ENCODE data around the gene EPB41L3.
"Not testable (repeated sequence)": the region's sequence is repeated elsewhere in the genome, so short reads cannot be mapped to it uniquely, and the experiment has no call there.

The EPB41L3 gene

DNA sequence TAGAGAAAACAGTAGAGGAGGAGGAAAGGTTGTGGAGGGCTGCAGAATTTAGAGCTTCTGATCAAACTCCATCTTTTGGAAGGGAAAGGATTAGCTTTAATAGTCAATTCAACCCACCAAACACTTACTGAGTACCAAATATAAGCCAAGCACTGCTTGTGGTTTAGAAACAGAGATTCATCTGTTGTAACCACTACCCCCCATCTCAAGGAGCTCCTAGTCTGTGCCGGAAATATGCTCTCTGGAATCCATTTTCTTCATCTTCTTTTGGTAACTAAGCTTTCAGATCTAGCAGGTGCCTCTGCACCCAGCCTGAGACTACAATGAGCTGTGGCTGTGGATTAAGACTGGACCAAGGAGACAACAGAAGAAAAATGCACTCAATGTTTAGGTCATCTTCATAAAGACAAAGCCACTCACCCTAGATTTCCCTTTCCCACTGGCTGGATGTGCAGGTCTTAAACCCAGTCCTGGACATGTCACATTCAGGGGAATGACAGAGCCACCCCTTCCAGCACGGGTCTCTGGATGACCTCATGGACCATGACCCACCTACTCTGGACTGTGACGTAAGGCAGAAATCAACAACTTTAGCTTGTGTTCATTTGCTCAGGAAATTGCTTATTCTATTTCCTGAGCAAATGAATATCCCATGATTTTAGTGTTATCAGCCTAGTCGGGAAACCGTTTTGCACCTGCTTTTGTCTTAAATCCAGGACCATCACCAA is 52.9 kb downstream of the EPB41L3 start:
- DNase-seq: no peak

DNA sequence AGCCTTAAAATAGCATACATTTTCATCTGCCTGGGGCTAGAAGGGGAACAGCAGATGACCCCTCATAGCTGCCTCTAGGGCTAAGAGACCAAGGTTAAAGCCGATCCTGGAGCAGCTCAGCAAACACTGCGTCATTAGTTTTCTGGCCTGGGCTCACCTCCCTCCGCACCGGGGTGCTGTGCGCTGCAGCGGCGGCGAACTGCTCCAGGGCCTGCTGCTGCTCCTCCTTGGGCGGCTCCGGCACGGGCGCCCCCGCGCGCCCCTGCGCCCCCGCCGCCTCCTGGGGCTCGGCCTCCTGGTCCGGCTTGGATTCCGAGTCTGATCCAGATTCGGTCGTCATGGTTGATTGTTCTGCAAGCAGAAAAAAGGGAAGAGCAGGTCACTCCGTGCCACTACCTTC is 55.0 kb downstream of the EPB41L3 start:
- no peak for DNase-seq

DNA sequence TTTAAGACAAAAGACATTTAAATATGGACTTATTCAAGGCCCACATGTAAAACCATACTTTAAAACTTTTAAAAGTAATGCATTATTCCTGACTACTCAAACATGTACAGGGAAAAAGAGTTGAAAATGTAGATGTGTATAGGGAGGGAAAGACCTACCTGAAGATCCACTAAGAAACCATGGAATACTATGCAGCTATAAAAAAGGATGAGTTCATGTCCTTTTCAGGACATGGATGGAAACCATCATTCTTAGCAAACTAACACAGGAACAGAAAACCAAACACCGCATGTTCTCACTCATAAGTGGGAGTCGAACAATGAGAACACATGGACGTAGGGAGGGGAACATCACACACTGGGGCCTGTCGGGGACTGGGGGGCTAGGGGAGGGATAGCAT is 55.8 kb downstream of the EPB41L3 start:
- DNase-seq: not testable (repeated sequence)

DNA sequence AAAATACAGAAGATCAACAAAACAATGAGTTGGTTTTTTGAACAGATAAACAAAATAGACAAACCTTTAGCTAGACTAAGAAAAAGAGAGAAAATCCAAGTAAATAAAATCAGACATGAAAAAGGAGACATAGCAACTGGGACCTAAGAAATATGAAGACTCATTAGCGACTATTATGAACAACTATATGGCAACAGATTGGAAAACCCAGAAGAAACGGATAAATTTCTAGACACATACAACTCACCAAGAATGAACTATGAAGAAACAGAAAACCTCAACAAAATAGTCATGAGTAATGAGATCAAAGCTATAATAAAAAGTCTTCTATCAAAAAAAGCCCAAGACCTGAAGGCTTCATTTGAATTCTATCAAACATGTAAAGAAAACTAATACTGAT is 59.3 kb downstream of the EPB41L3 start:
- DNase-seq: no peak

DNA sequence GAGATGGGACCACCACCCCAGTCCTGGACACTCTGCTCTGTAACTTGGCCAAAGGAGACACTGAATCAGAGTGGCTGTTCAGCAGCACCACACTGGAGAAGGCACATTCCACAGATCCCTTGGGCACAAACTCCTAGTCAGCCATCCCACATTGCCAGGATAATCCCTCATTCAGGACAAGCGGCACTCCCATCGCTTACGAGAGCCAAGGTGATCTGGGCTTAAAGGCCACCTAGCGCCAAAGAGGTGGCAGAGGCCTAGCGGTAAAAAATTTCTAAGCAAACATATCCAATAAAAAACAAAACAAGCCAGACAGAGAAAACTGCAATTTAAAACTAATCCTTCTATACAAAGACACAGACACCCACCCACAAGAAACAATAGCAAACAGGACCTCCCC is 62.2 kb downstream of the EPB41L3 start:
- no peak for DNase-seq

DNA sequence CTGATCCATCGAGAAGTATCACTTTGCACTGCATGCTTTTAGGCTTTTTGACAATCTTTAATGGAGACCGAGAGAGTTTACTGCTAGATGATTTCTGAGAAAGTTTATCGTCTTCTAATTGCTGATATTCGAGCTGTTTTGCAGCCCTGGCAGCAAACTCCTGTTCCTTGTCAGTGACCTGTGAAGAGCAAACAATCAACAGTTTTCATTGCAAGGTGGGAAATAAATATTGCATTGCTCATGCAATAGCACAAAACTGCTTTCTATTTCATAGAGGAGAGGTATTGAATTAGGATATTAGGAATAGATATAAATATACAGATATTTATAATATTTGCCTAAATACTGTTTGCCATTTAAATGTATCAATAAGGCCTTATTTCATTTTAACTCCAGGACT is 65.5 kb downstream of the EPB41L3 start:
- DNase-seq: no peak

DNA sequence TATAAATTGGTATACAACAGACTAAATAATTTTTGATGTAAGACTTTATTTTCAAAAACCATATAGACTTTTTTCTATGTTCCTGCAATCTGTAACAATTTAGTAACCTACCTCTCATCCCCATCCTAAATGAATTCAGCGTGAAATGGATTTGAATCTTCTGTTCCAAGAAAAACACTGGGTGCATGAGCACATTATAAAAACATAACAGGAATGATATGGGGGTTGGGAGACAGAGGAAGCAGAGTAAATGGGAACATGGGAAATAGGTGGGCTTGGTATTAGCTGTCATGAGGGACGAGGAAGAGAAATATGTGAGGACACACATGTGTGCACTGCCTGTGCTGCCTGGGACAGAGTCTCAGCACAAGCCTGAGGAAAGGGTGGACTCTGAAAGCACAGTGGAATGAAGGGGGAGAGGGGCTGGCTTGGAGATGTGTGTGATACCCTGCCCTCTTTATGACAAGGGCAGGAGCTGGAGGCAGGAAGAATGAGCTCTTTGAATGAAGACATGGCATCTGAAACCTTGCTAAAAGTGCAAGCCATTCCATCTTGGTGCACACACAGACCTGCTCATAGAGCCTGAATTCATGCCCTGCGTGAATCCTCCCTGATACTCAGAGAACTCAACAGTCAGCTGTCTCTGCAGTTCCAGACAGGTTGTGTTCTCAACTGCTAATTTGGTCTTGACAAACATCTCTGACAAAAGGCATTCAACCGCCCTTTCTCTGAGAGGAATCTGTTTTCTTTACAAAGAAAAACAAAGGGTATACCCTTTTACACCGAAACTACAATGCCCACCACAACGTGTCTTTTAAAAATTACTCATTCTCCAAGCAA is 66.6 kb downstream of the EPB41L3 start:
- no peak for DNase-seq

DNA sequence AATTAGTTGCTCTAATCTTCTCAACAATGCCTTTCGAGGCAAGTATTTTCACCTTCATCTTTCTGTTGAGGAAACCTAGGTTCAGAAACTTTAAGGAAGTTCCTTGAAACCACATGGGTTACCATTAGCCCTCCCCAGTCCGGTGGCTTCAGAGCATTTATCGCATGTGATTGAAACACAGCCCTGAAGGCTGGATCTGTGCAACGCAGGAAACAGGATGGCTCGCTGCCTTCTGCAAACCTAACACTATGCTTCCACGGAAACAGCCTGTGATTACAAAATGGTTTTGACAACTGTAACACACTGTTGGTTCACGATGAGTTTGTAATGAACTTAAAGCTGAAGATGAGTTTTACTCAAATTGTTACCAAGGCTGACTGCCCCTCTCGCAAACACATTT is 68.5 kb downstream of the EPB41L3 start:
- no peak for DNase-seq

DNA sequence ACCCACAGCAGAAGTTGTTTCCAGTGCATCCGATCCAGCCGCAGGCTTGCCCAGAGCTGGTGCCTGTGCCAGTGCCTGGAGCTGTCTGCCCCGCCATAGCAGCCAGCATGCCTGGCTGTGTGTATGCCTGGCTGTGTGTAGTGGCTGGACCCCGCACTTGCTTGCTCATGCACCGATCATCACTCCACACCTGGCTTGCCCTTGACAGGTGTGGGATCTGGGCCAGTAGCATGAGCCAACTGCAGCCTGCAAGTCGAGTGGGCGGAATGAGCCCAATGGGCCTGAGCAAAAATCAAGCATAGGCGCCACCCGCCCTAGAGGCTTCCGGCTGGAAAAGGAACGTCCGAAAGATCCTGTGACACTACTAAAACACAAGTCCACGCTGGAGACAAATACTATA is 74.5 kb downstream of the EPB41L3 start:
- DNase-seq: no peak

DNA sequence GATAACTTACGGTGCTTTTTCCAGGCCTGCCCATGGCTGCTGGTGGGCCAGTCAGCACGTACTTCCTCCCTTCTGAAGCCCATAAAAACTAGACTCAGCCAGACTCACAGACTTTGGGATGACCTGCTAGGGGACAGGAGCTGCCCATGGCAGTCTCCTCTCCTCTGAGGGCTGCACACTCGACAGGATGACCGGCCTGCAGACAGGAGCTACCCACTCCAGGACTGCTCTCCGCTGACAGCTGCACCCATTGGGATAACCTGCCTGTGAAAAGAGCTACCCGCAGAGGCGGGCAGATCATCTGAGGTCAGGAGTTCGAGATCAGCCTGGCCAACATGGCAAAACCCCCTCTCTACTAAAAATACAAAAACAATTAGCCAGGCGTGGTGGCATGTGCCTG is 75.4 kb downstream of the EPB41L3 start:
- no peak for DNase-seq

DNA sequence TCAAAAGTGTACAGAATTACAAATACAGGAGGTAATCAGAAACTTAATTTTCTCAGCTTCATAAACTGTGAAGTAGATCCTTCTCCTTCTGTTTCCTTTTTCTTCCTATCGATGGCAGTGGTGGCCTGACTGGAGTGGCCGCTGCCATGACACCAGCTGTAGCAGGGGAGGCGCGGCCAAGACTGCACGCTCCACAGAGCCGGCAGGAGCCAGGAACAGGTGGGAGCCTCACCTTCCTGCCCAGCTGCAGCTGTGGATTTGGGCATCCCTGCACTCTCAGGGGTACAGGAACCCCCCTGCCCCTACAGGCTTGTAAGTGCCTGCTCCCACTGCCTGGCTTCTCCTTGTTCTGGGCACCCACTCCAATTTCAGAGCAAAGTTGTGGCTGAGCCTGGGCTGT is 76.1 kb downstream of the EPB41L3 start:
- DNase-seq: no peak

DNA sequence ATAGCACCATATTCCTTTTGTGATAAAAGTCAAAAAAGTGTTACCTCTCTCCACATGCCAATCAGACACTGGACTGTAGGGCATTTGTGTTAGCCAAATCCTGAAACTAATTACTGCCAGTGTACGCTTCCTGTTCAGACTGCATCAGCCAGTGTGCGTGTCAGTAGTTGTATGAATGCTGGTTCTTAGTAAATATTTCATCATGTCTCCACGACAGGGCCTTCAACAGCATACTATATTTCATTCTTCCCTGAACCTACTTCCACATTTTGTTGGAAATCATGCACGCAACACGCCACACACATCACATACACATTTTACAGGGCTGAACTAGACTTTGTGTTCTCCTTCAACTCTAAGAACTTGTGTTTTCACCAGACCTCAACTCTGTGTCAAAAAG is 77.5 kb downstream of the EPB41L3 start:
- no peak for DNase-seq

DNA sequence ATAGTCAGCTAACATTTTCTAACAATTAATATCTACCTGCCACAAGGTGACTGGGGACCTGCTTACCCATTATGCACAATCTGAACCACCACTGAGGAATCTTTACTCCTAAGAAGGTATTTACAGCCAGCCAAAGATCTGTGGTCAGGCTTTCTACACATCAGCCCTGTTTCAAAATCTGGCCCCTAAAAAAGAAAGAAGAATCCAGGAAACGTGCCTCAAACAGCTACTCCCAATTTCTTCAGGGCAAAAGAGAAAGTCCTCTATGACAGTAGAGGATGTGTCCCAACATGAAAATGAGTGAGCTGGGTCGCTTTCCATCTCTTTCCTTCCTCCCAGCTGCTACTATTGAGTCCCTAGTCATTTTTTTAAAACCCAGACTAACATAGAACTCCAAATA is 79.5 kb downstream of the EPB41L3 start:
- no peak for DNase-seq

DNA sequence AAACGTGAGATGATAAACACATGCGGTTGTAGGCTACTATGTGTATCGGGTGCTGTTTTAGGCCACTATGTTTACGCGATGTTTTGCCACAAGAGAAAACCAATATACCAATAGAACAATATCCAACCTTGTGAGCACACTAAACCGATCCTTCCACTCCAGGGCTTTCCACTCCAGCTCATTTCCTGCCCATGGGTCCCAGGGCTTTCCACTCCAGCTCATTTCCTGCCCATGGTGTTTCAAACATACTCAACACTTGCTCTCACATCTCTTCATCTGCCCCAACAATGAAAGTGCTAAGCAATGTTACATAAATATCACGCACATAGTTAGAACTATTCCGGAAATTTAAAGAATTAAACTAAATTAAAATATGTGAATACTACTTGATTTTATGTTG is 80.0 kb downstream of the EPB41L3 start:
- no peak for DNase-seq

DNA sequence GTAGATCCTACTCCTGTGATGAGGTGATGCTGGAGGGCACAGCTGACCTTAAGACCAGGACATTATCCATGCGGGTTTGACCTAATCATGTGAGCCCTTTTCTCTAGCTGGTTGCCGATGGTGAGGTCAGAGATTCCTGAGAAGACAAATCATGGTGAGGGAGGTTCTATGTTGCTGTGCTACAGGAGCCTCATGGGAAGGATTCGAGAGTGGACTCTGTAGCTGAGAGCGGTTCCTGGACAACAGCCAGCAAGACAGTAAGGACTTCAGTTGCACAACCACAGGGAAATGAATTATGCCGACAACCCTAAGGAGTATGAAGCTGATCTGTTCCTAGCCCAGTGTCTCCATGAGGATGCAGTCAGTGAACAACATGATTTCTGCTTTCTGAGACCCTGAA is 80.4 kb downstream of the EPB41L3 start:
- DNase-seq: no peak

DNA sequence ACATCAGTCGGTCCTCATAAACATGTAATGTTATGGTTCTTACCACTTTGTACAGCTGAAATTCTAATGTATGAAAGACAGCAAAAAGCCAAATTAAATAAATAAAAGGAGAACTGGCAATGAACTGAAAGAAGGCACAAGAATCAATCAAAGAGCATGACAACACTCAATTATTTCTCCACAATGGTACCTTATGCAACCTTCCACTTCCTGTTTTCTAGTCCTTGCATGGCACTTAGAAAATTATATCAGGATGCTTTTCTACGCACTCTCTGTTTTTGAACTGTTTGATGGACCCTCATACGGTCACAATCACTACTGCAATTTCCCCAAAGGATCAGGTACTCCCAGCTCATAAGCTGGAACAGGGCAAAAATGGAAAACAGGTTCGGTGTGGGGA is 81.6 kb downstream of the EPB41L3 start:
- no peak for DNase-seq

DNA sequence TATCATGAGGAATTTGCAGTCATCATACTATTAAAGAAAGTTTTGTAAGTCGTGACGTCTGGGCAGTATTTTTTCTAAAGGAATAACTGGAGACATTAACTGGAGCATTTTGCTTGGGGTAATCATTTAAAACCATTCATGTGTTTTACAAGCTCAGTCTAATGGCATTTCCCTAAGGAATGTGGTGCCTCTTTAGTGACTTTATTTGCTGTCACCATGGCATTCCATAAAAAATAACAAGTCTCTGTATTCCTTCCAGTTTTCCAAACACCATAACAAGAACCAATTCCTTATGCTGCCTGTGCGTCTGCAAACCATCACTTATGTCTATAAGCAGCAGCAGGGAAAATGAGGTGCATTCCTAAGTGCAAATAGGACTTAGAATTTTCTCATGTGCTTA is 82.8 kb downstream of the EPB41L3 start:
- no peak for DNase-seq

DNA sequence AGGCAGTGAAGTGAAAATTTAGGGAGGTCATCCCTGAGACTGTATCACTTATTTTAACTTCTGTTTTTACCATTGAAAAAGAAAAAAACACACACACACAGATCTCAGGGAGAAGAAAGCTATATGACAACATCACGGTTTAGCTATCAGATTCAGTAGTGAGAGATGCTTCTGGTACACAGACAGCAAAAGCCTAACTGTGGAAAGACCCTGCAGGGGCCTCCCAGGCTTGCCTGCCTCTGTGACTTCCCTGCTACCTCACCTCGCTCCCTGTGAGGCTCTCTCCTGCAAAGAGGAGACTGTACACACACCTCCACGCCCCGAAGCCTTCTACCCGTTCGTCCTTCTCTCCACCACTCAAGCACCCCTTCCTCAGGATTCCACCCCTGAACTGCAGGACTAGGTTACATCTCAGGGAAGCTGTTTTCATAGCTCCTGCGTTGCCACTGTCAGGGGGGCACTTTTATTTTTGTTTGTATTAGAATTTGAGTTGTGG is 86.3 kb downstream of the EPB41L3 start:
- no peak for DNase-seq

DNA sequence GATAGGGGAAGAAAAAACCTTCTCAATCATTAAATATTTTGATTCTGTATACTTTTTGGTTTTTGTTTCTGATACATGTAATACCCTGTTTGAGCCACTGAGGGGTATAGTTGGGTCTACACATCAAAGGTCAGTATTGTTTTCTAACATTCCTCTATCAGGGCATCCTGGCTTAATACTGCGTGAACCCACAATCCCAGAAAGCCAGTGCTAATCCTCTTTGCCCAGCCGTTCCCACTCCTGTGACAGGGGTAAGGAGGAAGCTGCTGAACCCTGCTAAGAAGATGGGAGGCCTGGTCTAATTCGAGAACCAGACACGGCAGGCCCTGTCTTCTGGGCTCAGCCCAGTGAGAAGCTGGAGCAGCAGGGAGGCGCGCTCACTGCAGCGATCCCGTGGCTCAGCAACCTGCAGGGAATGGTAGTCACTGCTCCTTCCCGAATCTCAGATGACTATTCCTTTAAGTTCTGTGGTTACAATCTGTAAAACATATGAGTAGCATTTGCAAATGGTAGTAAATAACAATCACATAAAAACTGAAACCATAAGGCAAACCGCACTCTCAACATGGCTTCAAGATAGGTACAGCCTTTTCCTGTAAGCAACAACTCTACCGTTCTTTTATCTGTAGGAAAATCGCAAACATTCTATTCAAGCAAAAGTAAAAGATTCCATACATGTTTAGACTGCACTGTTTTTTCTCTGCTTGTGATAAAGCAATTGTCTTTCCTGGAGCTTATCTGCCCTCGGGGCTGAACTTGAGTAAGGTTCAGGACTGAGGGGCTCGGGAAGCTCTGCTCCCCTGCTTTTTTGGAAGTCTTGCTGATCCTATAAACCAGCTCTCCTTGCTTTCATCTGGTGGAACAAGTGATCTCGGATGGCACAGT is 87.0 kb downstream of the EPB41L3 start:
- no peak for DNase-seq

DNA sequence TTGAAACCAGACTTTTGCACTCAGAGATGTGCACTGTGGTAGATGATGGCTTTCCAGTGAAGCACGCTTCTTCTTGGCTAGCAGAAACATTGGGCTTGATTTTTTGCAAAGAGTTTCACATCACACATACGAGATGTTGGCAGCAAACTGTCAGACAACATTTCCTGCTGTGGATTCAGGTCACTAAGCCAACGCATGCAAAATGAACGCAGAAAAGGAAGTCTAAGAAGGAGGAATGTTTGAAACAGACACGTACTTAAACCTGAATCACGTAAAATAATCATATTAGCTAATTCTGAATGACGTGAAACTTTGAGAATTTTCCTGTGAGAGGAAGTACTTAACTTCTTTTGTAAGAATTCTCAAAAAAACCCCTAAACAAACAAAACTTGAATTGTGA is 88.1 kb downstream of the EPB41L3 start:
- DNase-seq: no peak

DNA sequence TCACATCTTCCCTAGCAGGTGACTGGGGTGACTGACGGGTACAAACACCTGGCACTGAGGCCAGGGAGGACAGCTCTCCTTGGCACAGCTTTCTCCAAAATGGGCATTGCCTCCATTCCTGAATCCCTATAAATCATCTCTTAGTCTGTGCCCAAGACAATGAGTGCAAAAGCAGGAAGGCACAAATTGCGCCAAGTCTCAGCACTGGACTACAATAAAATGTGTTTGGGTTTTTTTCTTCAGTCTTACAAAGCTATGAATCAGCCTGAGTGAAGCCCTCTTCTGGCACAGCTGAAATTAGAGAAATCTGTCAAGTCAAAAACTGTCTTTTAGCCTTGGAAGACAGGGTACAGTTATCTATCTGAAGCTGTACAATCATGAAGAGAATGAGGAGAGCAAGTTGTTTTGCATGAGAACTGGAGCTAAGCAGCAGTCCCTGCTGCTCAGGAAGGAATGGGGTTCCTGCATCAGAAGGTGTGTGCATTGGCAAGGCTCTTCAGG is 90.8 kb downstream of the EPB41L3 start:
- DNase-seq: no peak

DNA sequence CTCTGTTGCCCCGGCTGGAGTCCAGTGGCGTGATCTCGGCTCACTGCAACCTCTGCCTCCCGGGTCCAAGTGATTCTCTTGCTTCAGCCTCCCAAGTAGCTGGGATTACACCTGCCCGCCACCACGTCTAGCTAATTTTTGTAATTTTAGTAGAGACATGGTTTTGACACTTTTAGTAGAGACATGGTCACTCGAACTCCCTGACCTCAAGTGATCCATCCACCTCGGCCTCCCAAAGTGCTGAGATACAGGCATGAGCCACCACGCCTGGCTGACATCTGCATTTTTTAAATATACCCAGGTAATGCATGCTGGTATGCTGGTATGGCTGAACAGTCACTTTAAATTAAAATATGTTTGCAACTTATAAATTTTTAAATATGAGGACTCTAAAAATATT is 91.9 kb downstream of the EPB41L3 start:
- DNase-seq: no peak

DNA sequence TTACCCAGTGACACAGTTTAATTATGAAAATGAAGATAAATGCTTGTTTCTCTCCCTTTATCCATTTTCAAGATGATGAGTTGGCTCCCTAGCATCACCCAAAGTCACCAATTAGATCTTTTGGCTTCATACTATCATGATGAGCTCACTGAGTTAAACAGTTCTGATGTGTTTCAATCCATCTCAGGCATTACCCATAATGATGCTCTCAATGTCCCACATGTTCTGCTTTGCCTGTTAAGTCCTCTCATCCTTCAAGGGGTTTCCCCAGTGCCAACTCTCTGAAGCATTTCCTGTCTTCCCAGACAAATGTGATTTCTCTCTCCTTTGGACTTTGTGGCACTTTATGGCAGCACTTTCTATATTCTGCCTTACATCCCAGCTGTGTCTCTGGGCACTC is 92.6 kb downstream of the EPB41L3 start:
- DNase-seq: no peak

Data from activated naive CD4-positive, alpha-beta T cell treated with Interleukin-2 at 50 U/mL for 16 hours (primary cell).